Neural progenitor cell (in vitro differentiated cells): Measurements from ENCODE around the gene DCLK2. TPM values are rescaled to one million over a fixed set of nuclear protein-coding genes. Genes with fewer than 3 reads are reported as not detected.

ENCODE experiments used
- DNase-seq: peaks from one replicate; pipeline ENCODE4 v3.0.0-alpha.2; 2016; ENCODE audit warnings: low spot score
- H2AFZ ChIP-seq: fragments of 200-600 bp; sonication (generic); replicated peaks from 2 replicates; pipeline ENCODE4 v1.6.1; 2016; ENCODE audit warnings: antibody characterized with exemption
- H3F3A ChIP-seq: fragments of 200-600 bp; sonication (generic); 2 replicates; pipeline ENCODE4 v1.6.1; 2016; ENCODE audit warnings: antibody characterized with exemption, low read depth
- H3K27ac ChIP-seq: fragments of 200-600 bp; sonication (generic); 2 replicates; pipeline ENCODE4 v1.5.1; 2016; ENCODE audit warnings: mild to moderate bottlenecking
- H3K27me3 ChIP-seq: fragments of 200-600 bp; sonication (generic); 2 replicates; pipeline ENCODE4 v1.6.1; 2016; ENCODE audit warnings: mild to moderate bottlenecking, moderate library complexity
- H3K36me3 ChIP-seq: fragments of 200-600 bp; sonication (generic); 2 replicates; pipeline ENCODE4 v1.5.1; 2016
- H3K4me1 ChIP-seq: fragments of 200-600 bp; sonication (generic); 2 replicates; pipeline ENCODE4 v1.6.1; 2016; ENCODE audit warnings: mixed run types
- H3K4me2 ChIP-seq: fragments of 200-600 bp; sonication (generic); 2 replicates; pipeline ENCODE4 v1.6.1; 2016
- H3K4me3 ChIP-seq: fragments of 200-600 bp; sonication (generic); 2 replicates; pipeline ENCODE4 v1.5.1; 2016
- H3K79me2 ChIP-seq: fragments of 200-600 bp; sonication (generic); 2 replicates; pipeline ENCODE4 v1.6.1; 2016; ENCODE audit warnings: low read depth
- H3K9ac ChIP-seq: fragments of 200-600 bp; sonication (generic); 2 replicates; pipeline ENCODE4 v1.6.1; 2016
- H3K9me3 ChIP-seq: fragments of 200-600 bp; sonication (generic); 2 replicates; pipeline ENCODE4 v1.5.1; 2016; ENCODE audit warnings: low read depth
- H4K20me1 ChIP-seq: fragments of 200-600 bp; sonication (generic); 2 replicates; pipeline ENCODE4 v1.6.1; 2016; ENCODE audit warnings: low read depth
- H3K27ac Mint-ChIP-seq: 3 replicates; pipeline ENCODE4 v1.8.0; 2021; ENCODE audit warnings: mixed read lengths
- H3K27me3 Mint-ChIP-seq: 2 replicates; pipeline ENCODE4 v1.8.0; 2022; ENCODE audit warnings: low read depth, mild to moderate bottlenecking, inconsistent platforms, moderate library complexity, mixed read lengths; ENCODE audit not compliant: insufficient read depth
- H3K36me3 Mint-ChIP-seq: 3 replicates; pipeline ENCODE4 v1.8.0; 2021; ENCODE audit warnings: mixed read lengths
- H3K4me1 Mint-ChIP-seq: 3 replicates; pipeline ENCODE4 v1.8.0; 2021; ENCODE audit warnings: mixed read lengths
- H3K4me3 Mint-ChIP-seq: 3 replicates; pipeline ENCODE4 v1.8.0; 2021; ENCODE audit warnings: mild to moderate bottlenecking, moderate library complexity, mixed read lengths
- H3K9me3 Mint-ChIP-seq: 3 replicates; pipeline ENCODE4 v1.8.0; 2020; ENCODE audit warnings: mixed read lengths
- EZH2 ChIP-seq: fragments of 200-600 bp; sonication (generic); IDR thresholded peaks from 2 replicates; pipeline ENCODE4 v1.6.1; 2017; ENCODE audit warnings: antibody characterized with exemption, mild to moderate bottlenecking, moderate library complexity
- EZH2phosphoT487 ChIP-seq: fragments of 200-600 bp; sonication (generic); IDR thresholded peaks from 2 replicates; pipeline ENCODE4 v1.6.1; 2017; ENCODE audit warnings: antibody characterized with exemption
- total RNA-seq: library from RNA; depleted of rRNA; stranded (reverse); fragments of >200 nt; gene quantifications from 2 replicates; pipeline ENCODE4 v1.2.3, GENCODE V29; 2015; ENCODE audit warnings: low replicate concordance
- TF ChIP-seq, protein P1 (sequence below): fragments of 200-600 bp; sonication (generic); IDR thresholded peaks from 2 replicates; pipeline ENCODE4 v1.5.1; 2017; ENCODE audit warnings: antibody characterized with exemption, mild to moderate bottlenecking

Gene DCLK2
- total RNA-seq, 1 donor from 2014 or later, result 11.7 TPM

DNA sequence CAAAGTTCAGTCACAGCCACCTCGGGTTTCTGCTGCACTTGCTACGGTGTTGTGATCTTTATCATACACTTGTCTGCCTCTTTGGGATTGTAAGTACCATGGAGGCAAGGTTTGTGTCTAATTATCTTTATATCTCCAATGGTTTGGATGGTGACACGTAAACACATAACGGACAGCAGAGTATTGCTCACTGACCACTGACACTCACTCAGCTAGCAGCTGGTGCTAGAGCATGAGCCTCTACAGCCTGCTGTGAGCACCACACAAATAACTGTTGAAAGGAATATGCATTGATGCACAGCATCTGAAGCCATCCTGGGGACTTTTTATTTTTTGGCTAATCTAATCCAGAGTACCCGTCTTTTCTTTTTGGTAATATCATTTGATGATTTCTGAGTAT, 156.0 kb downstream of the DCLK2 start:
- H3K9me3 Mint-ChIP-seq, result no peaks in the 10 kb centered on the region
- Histone ChIP-seq H3K9ac (no peak overlapping the region), H4K20me1 (no peaks in the 10 kb centered on the region), H2AFZ (no peak overlapping the region), H3K27me3 (no peaks in the 10 kb centered on the region), H3K9me3 (no peaks in the 10 kb centered on the region), H3K27ac (no peak overlapping the region), H3K4me2 (no peak overlapping the region), H3K79me2 (no peaks in the 10 kb centered on the region), H3K4me3 (no peak overlapping the region), H3K4me1 (peaks cover 21% of the 10 kb centered on the region), H3F3A (no peaks in the 10 kb centered on the region), H3K36me3 (no peaks in the 10 kb centered on the region)
- no peak overlapping the region for H3K4me3 Mint-ChIP-seq
- DNase-seq, result no peak
- H3K27ac Mint-ChIP-seq, result no peak overlapping the region
- TF ChIP-seq, protein P1, sequence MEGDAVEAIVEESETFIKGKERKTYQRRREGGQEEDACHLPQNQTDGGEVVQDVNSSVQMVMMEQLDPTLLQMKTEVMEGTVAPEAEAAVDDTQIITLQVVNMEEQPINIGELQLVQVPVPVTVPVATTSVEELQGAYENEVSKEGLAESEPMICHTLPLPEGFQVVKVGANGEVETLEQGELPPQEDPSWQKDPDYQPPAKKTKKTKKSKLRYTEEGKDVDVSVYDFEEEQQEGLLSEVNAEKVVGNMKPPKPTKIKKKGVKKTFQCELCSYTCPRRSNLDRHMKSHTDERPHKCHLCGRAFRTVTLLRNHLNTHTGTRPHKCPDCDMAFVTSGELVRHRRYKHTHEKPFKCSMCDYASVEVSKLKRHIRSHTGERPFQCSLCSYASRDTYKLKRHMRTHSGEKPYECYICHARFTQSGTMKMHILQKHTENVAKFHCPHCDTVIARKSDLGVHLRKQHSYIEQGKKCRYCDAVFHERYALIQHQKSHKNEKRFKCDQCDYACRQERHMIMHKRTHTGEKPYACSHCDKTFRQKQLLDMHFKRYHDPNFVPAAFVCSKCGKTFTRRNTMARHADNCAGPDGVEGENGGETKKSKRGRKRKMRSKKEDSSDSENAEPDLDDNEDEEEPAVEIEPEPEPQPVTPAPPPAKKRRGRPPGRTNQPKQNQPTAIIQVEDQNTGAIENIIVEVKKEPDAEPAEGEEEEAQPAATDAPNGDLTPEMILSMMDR, result no peak
- TF ChIP-seq EZH2 (no peak), EZH2phosphoT487 (no peak)
- H3K27me3 Mint-ChIP-seq, result no peaks in the 10 kb centered on the region
- peaks cover 23% of the 10 kb centered on the region for H3K4me1 Mint-ChIP-seq
- H3K36me3 Mint-ChIP-seq, result peaks cover 26% of the 10 kb centered on the region

DNA sequence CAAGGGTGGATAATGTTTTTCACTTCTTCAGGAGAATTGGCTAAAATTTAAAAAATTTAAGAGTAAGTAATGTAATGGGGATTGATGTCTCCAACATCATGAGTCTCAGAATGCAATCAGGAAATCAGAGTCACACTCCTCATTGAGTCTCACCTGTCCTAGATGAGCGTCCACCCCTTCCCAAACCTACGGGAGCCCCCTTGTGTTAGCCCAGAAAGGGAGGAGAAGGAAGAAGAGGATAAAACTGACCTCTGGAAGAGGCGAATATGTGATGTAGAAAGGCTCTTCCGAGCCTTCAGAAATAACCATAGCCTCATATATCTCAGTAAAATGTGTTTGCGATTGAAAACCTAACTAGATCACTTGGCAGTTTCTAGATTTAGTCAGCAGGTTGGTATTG, 157.1 kb downstream of the DCLK2 start:
- H3K4me1 Mint-ChIP-seq, result peaks cover 19% of the 10 kb centered on the region
- H3K27me3 Mint-ChIP-seq, result no peaks in the 10 kb centered on the region
- H3K27me3 ChIP-seq, result no peaks in the 10 kb centered on the region
- H2AFZ ChIP-seq, result no peak overlapping the region
- no peak overlapping the region for H3K9ac ChIP-seq
- H3K27ac ChIP-seq, result no peak overlapping the region
- no peaks in the 10 kb centered on the region for H3K36me3 ChIP-seq
- H3K27ac Mint-ChIP-seq, result peak overlapping the region; percentile 50
- peaks cover 21% of the 10 kb centered on the region for H3K4me1 ChIP-seq
- H3K9me3 Mint-ChIP-seq, result no peaks in the 10 kb centered on the region
- H3K9me3 ChIP-seq, result no peaks in the 10 kb centered on the region
- no peak for TF ChIP-seq EZH2phosphoT487
- no peak for TF ChIP-seq EZH2
- TF ChIP-seq, protein P1, result no peak
- H3F3A ChIP-seq, result no peaks in the 10 kb centered on the region
- H3K4me3 ChIP-seq, result no peak overlapping the region
- no peaks in the 10 kb centered on the region for H3K79me2 ChIP-seq
- peaks cover 34% of the 10 kb centered on the region for H3K36me3 Mint-ChIP-seq
- no peaks in the 10 kb centered on the region for H4K20me1 ChIP-seq
- no peak for DNase-seq
- no peak overlapping the region for H3K4me3 Mint-ChIP-seq
- no peak overlapping the region for H3K4me2 ChIP-seq

DNA sequence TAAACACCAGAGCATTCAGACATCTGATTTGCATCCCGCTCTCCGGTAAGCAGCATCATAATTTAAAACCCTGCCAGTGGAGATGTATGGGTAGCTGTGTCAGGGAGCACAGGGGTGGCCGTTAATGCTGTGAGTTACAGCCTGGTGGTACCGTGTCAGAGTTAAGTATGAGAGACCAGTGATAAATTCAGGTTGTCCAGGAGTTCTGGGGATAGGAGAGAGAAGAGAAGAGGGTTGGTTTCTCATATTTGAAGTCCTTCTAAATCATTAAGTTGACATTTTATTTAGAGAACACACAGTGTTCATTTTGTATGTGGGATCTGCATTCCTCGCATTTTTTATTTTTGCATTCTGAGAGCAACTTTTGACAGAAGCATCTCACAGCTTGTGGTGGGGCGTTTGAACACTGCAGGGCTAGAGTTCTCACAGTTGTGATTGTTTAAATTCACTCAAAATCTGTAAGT, 157.6 kb downstream of the DCLK2 start:
- H3K27ac Mint-ChIP-seq, result peak overlapping the region; percentile 50

More for the DNA sequence above, 157.6 kb downstream of the DCLK2 start:
- Histone ChIP-seq H3K4me1 (peaks cover 21% of the 10 kb centered on the region), H3K27ac (no peak overlapping the region), H3K79me2 (no peaks in the 10 kb centered on the region), H3K36me3 (no peaks in the 10 kb centered on the region), H3K27me3 (no peaks in the 10 kb centered on the region), H2AFZ (no peak overlapping the region), H3K9ac (no peak overlapping the region), H3K9me3 (no peaks in the 10 kb centered on the region), H3F3A (no peaks in the 10 kb centered on the region), H3K4me3 (no peak overlapping the region), H4K20me1 (no peaks in the 10 kb centered on the region), H3K4me2 (peak overlapping the region; percentile 1)
- no peak overlapping the region for H3K4me3 Mint-ChIP-seq
- H3K27me3 Mint-ChIP-seq, result no peaks in the 10 kb centered on the region
- peaks cover 36% of the 10 kb centered on the region for H3K36me3 Mint-ChIP-seq
- H3K4me1 Mint-ChIP-seq, result peaks cover 19% of the 10 kb centered on the region
- TF ChIP-seq EZH2phosphoT487 (no peak), EZH2 (no peak)
- TF ChIP-seq, protein P1, result no peak
- DNase-seq, result no peak
- no peaks in the 10 kb centered on the region for H3K9me3 Mint-ChIP-seq
